Aorta (tissue), 5 donors: ENCODE data around the gene BOD1. TPM values are rescaled to one million over a fixed set of nuclear protein-coding genes. Genes with fewer than 3 reads are reported as not detected.

ENCODE experiments used
- ATAC-seq: fragments of 200-7000 bp; cut with Tn5 transposase; one replicate; pipeline ENCODE4 v1.9.1; 2022; ENCODE audit warnings: moderate library complexity; ENCODE audit not compliant: low FRiP score
- DNase-seq, 2 donors: peaks; one replicate each; pipeline ENCODE4 v3.0.0-alpha.2; 2020
- H3K27ac ChIP-seq, 2 donors: one replicate each; pipeline ENCODE4 v1.5.1; 2013; ENCODE audit warnings: low read length in 2 of 2, mild to moderate bottlenecking in 2 of 2, moderate library complexity in 2 of 2, control low read depth in 1 of 2, inconsistent platforms in 1 of 2, low read depth in 1 of 2
- H3K27me3 ChIP-seq, 2 donors: one replicate each; pipeline ENCODE4 v1.6.1; 2013; ENCODE audit warnings: control low read depth in 1 of 2, low read length in 1 of 2, mild to moderate bottlenecking in 1 of 2, moderate library complexity in 1 of 2; ENCODE audit not compliant: insufficient read depth in 2 of 2, control insufficient read depth in 1 of 2
- H3K36me3 ChIP-seq, 2 donors: one replicate each; pipeline ENCODE4 v1.6.1; 2013; ENCODE audit warnings: control low read depth in 1 of 2, low read length in 1 of 2, mild to moderate bottlenecking in 1 of 2; ENCODE audit not compliant: insufficient read depth in 2 of 2, control insufficient read depth in 1 of 2
- H3K4me1 ChIP-seq, 2 donors: one replicate each; pipeline ENCODE4 v1.6.1; 2013; ENCODE audit warnings: low read length in 2 of 2, control low read depth in 1 of 2, mild to moderate bottlenecking in 1 of 2, moderate library complexity in 1 of 2; ENCODE audit not compliant: insufficient read depth in 2 of 2, control insufficient read depth in 1 of 2
- H3K4me3 ChIP-seq, 2 donors: one replicate each; pipeline ENCODE4 v1.5.1; 2013; ENCODE audit warnings: low read length in 2 of 2, control low read depth in 1 of 2, mild to moderate bottlenecking in 1 of 2
- H3K9me3 ChIP-seq: one replicate; pipeline ENCODE4 v1.6.1; 2013; ENCODE audit warnings: mild to moderate bottlenecking, low read length; ENCODE audit not compliant: control insufficient read depth
- WGBS, 2 donors: extraction: QIAGEN DNeasy Blood & Tissue Kit; methylation state at CpG; one replicate each; pipeline ENCODE4 v1.1.7; 2013; 5-methylcytosine and 5-hydroxymethylcytosine counted together
- intact Hi-C, 2 donors: fragments of 100-400 bp; cut with DNase I; formaldehyde crosslinking; loops; one replicate each; pipeline versions ENCODE4 v1.14.2 to v1.15.0; 2022
- polyA plus RNA-seq, 2 donors: library from polyadenylated mRNA; stranded (reverse); fragments of 200-250 nt; gene quantifications; one replicate each; pipeline ENCODE4 v1.2.3, GENCODE V29; 2013
- total RNA-seq, 2 donors: library from RNA; stranded (reverse); fragmentation: NEBNext Ultra II Directional; extraction: Animal tissue kit (Norgen Biotek cat#: 25700); gene quantifications; one replicate each; pipeline ENCODE4 v1.2.1, GENCODE V29; 2021
- donor health status: healthy with polysubstance abuse.
- donor health status: Bipolar disorder and iron deficiency.
- donor health status: DM: no; HTN: no; CAD: no.
- donor health status: DM: no; HTN: no; CAD: no.
- donor health status: DM: yes; HTN: yes; CAD: no.

The BOD1 gene
- total and polyA plus RNA-seq, 4 donors, result 27.8 to 48.8 (median 34.3) TPM

GRCh38 chr5:173631478-173631877 lies 15.0 kb upstream of the BOD1 start:
- H3K4me1 ChIP-seq, result no peaks in the 10 kb centered on the region
- no peak overlapping the region for H3K27ac ChIP-seq
- intact Hi-C loops, result loop anchor here in 1 of 2 donors (5.0 kb wide), 1 partner anchor 201 kb away; no protein-coding TSS in a partner anchor
- H3K9me3 ChIP-seq, result no peaks in the 10 kb centered on the region
- DNase-seq, result no peak
- no peaks in the 10 kb centered on the region for H3K36me3 ChIP-seq
- 85 to 86% methylated on average over 3 of the region's 3 CpGs for WGBS, 2 donors
- H3K27me3 ChIP-seq, result no peaks in the 10 kb centered on the region
- H3K4me3 ChIP-seq, result no peak overlapping the region
- ATAC-seq, result no peak

- ATAC-seq (no peak), DNase-seq (peak in 1 of 2 donors; percentile 41)
- no peaks in the 10 kb centered on the region for H3K9me3 ChIP-seq
- WGBS, 2 donors, result 9 to 11% methylated on average over 6 of the region's 6 CpGs
- no peaks in the 10 kb centered on the region for H3K4me1 ChIP-seq
- no peak overlapping the region for H3K4me3 ChIP-seq
- H3K27ac ChIP-seq, result no peak overlapping the region
- intact Hi-C loops, result loop anchor here in 1 of 2 donors (5.0 kb wide), 1 partner anchor 201 kb away; no protein-coding TSS in a partner anchor
- no peaks in the 10 kb centered on the region for H3K27me3 ChIP-seq
- no peaks in the 10 kb centered on the region for H3K36me3 ChIP-seq
These were observed 14.4 kb upstream of the BOD1 start for GRCh38 chr5:173630724-173631365.

DNA sequence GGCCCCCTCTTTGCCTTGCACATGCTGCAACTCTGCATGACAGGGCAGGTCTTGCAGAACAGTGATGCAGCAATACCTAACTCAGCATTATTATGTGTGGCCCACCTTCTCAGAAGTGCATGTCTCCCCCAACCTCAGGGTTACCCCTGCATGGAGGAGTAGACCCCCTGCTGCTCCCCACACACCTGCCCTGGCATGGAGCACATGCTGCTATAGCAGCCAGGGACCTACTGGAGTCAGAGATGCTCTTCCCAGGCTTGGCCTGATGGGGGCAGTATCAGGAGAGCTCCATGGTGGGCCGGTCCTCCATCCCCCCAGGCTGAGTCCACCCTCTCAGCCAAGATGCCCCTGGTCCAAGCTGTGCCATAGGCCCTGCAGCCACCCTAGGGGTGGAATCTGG lies 13.2 kb upstream of the BOD1 start:
- DNase-seq (peak in 1 of 2 donors; percentile 32), ATAC-seq (no peak)
- Histone ChIP-seq H3K4me3 (no peak overlapping the region), H3K27me3 (no peaks in the 10 kb centered on the region), H3K27ac (no peak overlapping the region), H3K36me3 (no peaks in the 10 kb centered on the region), H3K9me3 (no peaks in the 10 kb centered on the region), H3K4me1 (no peaks in the 10 kb centered on the region)
- WGBS, 2 donors, result 78 to 87% methylated on average over 1 of the region's 1 CpG
- intact Hi-C loops, result loop anchor here in 1 of 2 donors (5.0 to 10.0 kb wide), 2 partner anchors 145 to 203 kb away; no protein-coding TSS in a partner anchor

- intact Hi-C loops, result loop anchor here in 1 of 2 donors (10.0 kb wide), 1 partner anchor 146 kb away; no protein-coding TSS in a partner anchor
- Histone ChIP-seq H3K9me3 (no peaks in the 10 kb centered on the region), H3K4me3 (no peak overlapping the region), H3K27ac (no peak overlapping the region), H3K4me1 (no peaks in the 10 kb centered on the region), H3K36me3 (no peaks in the 10 kb centered on the region), H3K27me3 (no peaks in the 10 kb centered on the region)
- DNase-seq, result no peak
- 92 to 95% methylated on average over 6 of the region's 6 CpGs for WGBS, 2 donors
- ATAC-seq, result no peak
These were observed 12.1 kb upstream of the BOD1 start for GRCh38 chr5:173628501-173628900.

DNA sequence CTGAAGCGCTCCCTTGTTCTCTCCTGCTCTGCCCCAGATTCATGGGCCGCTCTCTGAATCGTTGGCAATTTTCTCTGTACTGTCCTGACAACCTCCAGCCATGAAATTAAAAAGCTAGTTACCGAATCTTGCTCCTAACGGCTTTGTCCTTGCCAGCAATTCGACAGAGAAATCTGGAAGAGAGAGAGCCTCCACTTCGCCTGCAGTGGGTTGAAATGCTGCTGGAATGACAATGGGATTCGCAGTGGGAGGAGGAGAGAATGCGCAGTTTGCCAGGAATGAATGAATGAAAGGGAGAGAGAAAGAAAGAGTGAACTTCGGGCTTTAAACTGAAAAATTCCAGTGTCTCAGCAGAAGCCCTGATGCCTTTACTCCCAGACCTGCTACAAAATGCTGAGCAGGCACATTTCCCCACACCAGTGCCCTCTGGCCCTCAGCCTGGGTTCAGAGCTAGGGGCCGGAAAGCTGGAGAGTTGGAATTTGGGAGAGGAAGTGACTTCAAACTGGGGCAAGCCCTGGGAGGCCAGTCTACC lies 11.5 kb upstream of the BOD1 start:
- 77 to 79% methylated on average over 11 of the region's 11 CpGs for WGBS, 2 donors
- Histone ChIP-seq H3K4me1 (no peaks in the 10 kb centered on the region), H3K36me3 (no peaks in the 10 kb centered on the region), H3K4me3 (no peak overlapping the region), H3K9me3 (no peaks in the 10 kb centered on the region), H3K27ac (no peak overlapping the region), H3K27me3 (no peaks in the 10 kb centered on the region)
- ATAC-seq (no peak), DNase-seq (no peak)
- intact Hi-C loops, result loop anchor here in 1 of 2 donors (10.0 kb wide), 1 partner anchor 147 kb away; no protein-coding TSS in a partner anchor

- no peaks in the 10 kb centered on the region for H3K36me3 ChIP-seq
- H3K27me3 ChIP-seq, result no peaks in the 10 kb centered on the region
- intact Hi-C loops, result loop anchor here in 1 of 2 donors (10.0 kb wide), 1 partner anchor 148 kb away; no protein-coding TSS in a partner anchor
- no peaks in the 10 kb centered on the region for H3K4me1 ChIP-seq
- no peaks in the 10 kb centered on the region for H3K9me3 ChIP-seq
- H3K4me3 ChIP-seq, result no peak overlapping the region
- ATAC-seq, result no peak
- 92 to 93% methylated on average over 4 of the region's 4 CpGs for WGBS, 2 donors
- no peak for DNase-seq
- H3K27ac ChIP-seq, result no peak overlapping the region
These were observed 10.8 kb upstream of the BOD1 start for GRCh38 chr5:173627271-173627670.

- intact Hi-C loops, result loop anchor here in 1 of 2 donors (10.0 kb wide), 1 partner anchor 148 kb away; no protein-coding TSS in a partner anchor
- no peak for DNase-seq
- Histone ChIP-seq H3K27ac (no peak overlapping the region), H3K36me3 (no peaks in the 10 kb centered on the region), H3K9me3 (no peaks in the 10 kb centered on the region), H3K4me3 (no peak overlapping the region), H3K4me1 (no peaks in the 10 kb centered on the region), H3K27me3 (no peaks in the 10 kb centered on the region)
- ATAC-seq, result no peak
- WGBS, 2 donors, result 95 to 98% methylated on average over 3 of the region's 3 CpGs
These were observed 10.0 kb upstream of the BOD1 start for GRCh38 chr5:173626505-173626820.

- Histone ChIP-seq H3K27me3 (no peaks in the 10 kb centered on the region), H3K4me3 (no peak overlapping the region), H3K27ac (no peak overlapping the region), H3K36me3 (no peaks in the 10 kb centered on the region), H3K9me3 (no peaks in the 10 kb centered on the region), H3K4me1 (no peaks in the 10 kb centered on the region)
- ATAC-seq (no peak), DNase-seq (no peak)
- 87 to 90% methylated on average over 6 of the region's 6 CpGs for WGBS, 2 donors
- intact Hi-C loops, result loop anchor here in 1 of 2 donors (10.0 kb wide), 1 partner anchor 149 kb away; no protein-coding TSS in a partner anchor
These were observed 9.4 kb upstream of the BOD1 start for GRCh38 chr5:173625673-173626504.
